Stimulated activated CD4-positive, alpha-beta T cell treated with anti-CD3 and anti-CD28 coated beads, TNF-alpha, amount 100 ng/mL, for 48 hours (primary cell): ENCODE measurements around the gene SYTL3.
"Not testable (repeated sequence)": the region's sequence is repeated elsewhere in the genome, so short reads cannot be mapped to it uniquely, and the experiment has no call there.

Experiments
- DNase-seq, 3 donors: peaks; one replicate each; pipeline ENCODE4 v3.0.0-alpha.2; 2020; ENCODE audit warnings: low read depth in 3 of 3

SYTL3 gene

DNA sequence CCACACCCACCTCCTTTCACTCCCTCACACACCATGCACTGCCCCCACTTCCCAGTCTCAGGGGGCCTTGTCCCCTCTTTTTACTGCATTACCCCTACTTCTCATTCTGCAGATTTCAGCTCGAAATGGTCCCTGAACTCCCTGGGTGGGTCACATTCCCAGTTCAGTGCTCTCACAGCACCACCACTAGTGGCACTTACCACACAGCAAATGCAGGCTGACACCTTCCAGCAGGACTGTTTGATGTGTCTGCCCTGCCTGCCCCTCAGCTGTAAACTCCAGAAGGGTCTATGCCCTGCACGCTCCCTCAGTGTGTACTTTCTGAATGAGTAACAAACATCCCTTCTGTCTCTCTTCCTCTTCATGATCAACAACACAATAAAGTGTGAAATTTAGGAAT is 9.3 kb upstream of the SYTL3 start:
- DNase-seq = no peak

DNA sequence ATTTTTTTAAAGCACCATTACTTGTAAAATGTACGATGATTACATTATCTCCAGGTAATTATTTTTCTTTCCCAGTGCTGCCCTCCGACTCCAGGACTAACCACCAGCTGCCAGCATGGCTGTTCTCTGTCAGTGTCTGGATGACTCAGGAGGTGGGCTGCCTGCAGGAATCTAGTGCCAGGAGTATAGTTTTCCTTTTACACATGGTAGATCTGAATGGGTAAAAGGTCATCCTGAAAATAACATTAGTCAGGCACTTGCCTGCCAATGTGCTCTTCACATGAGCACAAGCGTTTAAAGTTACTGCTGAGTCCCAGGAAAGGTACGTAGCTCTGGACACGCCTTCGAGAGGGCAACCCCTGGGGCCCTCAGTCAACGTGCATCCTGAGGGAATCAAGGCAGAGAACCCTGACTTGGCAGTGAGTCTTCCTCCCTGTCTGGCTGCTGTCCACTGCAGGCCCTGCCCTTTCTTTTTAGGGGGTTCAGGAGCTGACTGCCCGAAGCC is 7.7 kb upstream of the SYTL3 start:
- DNase-seq = no peak

GRCh38 chr6:158643836-158644230 is 6.0 kb upstream of the SYTL3 start:
- DNase-seq = no peak

DNA sequence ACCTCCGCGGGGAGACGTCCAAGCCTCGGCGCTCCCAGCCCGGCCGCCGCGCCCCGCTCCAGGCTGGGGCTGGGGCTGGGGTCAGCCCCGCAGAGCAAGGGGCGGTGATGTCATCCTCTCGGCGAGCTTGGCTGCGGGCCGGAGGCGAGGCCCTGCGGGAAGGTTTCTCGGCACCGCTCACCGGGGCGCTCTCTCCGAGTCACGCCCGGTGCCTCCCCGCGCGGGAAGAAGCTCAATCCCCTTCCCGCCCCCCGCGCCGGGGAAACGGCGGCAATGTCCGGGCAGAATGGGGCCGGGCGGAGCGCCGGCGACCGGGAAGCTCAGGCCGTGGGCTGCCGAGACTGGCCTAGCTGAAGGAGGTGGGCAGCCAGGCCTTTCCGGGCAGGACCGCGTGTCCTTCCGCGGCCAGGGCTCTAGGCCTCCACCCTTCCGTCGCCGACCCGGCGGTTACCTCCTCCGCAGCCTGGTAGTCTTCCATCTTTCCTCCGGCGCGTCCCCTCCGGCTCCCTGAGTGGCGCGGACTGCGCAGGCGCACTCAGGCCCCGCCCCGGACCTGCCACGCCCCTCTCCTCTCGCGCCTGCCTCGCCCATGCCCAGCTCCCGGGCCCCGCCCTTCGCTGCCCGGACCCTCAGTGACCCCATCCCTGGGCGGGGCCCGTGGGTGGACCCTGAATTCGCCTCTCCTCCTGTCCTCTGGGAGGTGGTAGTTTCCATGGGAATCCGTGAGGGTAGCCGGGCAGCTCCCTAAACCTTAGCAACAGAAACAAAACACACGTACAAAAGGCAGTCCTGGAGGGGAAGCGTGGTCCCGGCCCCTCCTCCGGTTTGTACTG is 5.4 kb upstream of the SYTL3 start, which contains the start of gene DYNLT1:
Gene DYNLT1 (minus strand): TSS at position 513 of the 833 bp plus-strand sequence. CDS start 35 bp downstream, at position 478.
- peak; percentile 83 to 87 (median 83) for DNase-seq

- no peak for DNase-seq
Measured at GRCh38 chr6:158645064-158646022, 4.5 kb upstream of the SYTL3 start.

DNA sequence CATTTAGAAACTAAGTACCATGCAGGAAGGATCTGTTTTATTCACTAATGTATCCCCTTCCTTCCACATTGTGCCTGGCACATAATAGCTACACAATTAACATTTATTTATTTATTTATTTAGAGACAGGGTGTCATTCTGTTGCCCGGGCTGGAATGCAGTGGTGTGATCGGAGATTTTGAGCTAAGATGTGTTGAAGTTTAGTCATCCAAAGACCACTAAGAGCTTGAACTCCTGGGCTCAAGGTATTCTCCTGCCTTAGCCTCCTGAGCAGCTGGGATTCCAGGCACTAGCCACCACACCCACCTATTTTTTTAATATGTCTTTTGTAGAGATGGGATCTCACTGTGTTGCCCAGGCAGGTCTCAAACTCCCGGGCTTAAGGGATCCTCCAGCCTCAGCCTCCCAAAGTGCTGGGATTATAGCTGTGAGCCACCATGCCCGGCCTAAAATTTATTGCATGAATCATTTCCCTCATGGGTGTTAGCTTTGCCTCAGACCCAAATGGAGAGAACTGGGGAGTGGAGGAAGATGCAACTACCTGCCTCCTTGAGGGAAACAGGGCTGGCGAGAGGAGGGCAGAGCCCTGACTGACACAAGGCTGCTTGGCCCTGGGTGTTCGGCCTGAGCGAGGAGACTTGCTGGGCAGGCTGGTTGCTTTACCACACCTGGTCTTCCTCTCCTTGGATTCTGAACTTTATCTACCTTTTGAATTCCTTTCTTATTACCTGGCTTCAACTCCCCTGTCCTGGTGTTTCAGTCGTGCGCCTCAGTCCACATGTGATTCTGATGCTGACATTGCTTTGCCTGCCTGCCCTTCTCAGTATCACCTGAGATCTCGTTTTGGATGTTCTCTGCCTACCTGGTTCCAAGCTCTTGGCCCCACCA is 3.6 kb upstream of the SYTL3 start:
- DNase-seq = no peak

DNA sequence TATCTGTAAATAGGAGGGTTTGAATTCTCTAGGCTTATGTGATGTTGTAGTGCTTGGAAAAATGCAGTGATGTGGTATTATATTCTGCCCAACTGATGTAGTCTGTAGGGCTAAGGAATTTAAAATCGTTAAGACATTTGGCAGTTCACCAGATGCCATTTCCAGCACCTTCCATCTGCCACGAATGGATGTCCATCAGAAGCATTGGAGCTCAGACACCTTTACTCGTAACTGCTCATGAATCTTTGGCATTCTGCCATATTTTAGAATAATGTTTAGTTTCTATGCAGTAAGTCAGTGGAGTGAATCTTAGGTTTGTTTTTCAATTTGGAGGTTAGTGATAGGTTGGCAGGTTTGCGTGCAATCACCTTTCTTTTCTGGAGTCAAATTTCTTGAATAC is 2.4 kb upstream of the SYTL3 start:
- DNase-seq = no peak

DNA sequence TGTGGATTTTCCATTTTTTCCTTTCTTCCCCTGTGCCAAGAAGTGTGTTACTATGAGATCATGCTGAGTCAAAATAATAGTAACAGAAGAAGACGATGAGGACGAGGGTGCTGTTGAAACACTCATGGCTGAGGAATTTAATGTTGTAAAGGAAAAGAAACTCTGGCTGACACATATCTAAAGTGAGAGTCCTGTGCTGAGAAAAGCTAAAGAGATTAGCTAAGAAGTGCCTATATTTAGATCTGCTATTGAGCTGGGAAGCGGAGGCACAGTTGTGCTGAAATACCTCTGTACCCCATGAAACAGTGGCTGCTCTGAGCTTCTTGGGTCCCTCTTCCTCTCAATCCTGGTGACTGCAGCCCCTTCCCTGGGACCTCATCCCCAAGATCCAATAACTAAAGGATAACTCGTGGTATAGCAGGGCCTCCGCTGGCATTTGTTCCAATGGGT is 1.1 kb upstream of the SYTL3 start:
- no peak for DNase-seq

DNA sequence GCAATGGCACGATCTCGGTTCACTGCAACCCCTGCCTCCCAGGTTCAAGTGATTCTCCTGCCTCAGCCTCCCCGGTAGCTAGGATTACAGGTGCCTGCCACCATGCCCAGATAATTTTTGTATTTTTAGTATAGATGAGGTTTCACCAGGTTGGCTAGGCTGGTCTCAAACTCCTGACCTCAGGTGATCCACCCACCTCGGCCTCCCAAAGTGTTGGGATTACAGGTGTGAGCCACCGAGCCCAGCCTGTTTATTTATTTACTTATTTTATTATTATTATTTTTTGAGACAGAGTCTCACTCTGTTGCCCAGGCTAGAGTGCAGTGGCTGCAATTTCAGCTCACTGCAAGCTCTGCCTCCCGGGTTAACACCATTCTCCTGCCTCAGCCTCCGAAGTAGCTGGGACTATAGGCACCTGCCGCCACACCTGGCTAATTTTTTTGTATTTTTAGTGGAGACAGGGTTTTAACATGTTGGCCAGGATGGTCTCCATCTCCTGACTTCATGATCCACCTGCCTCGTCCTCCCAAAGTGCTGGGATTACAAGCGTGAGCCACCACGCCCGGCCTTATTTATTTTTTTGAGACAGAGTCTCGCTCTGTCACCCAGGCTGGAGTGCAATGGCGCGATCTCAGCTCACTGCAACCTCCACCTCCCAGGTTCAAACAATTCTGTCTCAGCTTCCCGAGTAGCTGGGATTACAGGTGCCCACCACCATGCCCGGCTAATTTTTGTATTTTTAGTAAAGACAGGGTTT is 2.3 kb downstream of the SYTL3 start:
- DNase-seq = not testable (repeated sequence)

- DNase-seq = peak; percentile 74 to 91 (median 77)
Measured at GRCh38 chr6:158653577-158654354, 3.9 kb downstream of the SYTL3 start.

DNA sequence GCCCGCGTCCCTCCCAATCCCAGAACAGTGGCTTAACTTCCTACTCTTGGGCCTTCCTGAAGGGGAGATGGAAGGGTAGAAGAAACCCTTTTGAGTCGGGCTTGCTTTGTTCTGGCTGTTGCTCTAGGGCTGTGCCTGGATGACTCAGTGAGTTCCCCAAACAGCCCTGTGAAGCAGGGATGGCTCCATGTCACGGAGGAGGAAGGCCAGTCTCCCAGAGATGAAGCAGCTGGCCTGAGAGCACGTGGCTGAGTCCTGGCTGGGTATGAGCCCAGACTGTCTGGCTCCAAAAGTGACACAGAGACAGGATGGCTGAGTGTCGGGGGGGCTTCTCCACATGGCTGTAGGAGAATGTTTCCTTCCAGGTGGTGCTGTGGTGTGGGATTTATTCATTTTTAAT is 4.6 kb downstream of the SYTL3 start:
- DNase-seq = no peak

DNA sequence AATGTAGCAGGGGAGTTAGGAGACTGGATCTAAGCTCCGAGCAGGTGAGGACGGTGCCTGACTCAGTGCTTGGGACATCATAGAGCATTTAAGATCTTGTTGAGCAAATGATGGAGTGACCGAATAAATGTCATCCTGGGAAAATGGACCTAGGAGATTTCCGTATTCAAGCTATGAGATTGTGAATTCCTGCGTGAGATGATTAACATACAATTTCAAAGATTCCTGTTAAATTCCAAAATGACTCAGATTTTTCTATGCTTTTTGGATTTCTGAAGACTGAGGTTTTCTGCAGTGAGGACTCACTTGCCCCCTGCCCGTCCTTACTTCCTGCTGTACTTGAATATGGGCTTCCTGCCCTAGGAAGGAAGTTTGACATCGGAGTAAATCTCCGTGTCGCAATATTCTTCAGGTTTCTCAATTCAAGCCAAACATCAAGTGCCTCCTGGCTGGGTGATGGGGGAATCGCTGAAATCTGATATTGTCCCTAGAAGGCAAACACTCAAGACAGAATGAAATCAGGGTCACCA is 5.2 kb downstream of the SYTL3 start:
- no peak for DNase-seq

- DNase-seq = no peak
Measured at GRCh38 chr6:158655569-158656450, 6.0 kb downstream of the SYTL3 start.

- not testable (repeated sequence) for DNase-seq
Measured at GRCh38 chr6:158656986-158657385, 7.1 kb downstream of the SYTL3 start.

- no peak for DNase-seq
Measured at GRCh38 chr6:158660333-158660754, 10.5 kb downstream of the SYTL3 start.

DNA sequence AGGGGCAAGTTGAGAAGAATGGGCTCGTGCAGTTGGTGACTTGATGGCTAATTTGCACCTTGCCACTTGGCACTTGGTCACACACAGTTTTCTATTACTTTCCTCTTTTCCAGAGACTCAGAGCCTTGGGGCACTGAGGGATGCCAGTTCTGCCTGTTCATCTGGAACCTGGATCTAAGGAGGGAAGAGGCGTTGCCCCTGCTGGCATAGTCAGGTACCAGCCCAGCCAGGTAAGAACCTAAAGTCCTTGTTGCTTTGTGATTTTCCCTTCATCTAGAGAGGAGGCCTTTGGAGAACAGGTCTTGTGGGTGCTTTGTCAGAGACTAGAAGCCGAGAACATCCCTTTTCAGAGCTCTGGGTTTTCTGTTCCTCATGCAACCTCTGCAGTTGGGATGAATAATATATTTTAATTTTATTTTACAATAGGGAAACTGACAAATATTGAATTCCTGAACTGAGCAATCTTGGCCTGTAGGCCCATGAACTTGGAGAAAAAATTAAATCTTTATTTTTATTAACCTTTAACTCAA is 11.4 kb downstream of the SYTL3 start:
- DNase-seq = no peak

DNA sequence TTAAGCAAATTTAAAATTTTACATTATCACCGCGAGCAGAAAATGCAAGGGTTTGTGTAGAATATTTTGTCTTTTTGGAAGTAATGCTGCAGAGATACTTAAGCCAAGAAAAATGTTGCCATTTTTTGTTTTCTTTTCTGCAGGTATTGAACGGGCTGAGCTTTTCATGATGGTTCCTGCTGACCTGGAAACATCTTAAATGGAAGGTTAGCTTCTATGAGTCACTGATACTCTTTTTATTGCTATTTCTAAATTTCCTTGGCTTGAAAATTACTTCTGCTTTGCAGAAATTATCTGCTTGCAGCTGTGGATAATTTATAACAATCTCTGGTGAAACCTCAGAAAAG is 12.7 kb downstream of the SYTL3 start:
- DNase-seq = no peak

DNA sequence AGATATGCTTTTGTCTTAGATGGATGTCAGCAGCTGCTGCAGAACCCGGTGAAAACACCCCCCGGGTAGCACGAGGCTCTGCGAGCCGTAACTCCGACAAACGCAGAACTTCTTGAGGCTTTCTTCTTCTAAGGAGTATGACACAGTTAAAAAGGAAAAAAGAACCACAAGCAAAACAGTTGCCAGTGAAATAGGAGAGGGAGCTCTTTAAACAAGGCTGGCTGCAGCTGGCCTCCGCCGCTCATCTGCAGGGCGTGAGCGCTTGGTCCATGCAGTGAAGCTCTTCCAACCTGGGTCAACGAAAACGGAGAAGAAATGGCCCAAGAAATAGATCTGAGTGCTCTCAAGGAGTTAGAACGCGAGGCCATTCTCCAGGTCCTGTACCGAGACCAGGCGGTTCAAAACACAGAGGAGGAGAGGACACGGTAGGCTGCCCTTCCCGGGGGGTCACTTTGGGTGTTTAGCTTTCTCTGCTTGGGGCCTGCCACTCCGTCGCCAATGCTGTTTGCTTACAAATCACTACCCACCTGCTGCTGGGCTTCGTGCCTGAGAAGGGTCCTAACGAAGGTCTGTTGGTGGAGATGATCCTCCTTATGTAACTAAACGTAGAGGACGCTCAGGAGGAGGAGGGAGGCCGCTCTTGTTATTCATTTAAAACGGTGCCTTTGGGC is 13.2 kb downstream of the SYTL3 start:
- DNase-seq = no peak
